HG02852 (cell line): ENCODE results near the gene C20orf96.

Experiments
- ATAC-seq: cut with Tn5 transposase; IDR thresholded peaks from one replicate; pipeline ENCODE4 v1.9.1; 2021; ENCODE audit warnings: mild to moderate bottlenecking, moderate library complexity; ENCODE audit not compliant: unreplicated experiment

Gene C20orf96

DNA sequence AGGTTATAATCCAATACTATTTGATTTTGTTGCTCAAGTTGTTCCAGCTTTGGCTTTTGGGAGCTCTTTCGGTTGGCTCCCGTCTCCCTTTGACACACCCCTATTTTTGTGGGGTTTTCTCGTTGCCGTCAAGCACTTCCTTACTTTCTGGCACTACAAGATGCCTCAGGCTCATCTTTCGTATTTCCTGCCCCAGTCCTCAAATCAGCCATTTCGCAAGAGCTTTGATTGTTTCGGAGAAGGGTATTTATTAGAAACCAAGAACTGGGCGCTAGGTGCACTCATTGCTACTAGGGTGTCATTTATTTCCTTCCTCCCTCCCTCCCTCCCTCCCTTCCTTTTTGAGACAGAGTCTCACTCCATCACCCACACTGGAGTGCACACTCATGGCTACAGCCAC lies 21.5 kb upstream of the C20orf96 start:
- no peak for ATAC-seq

DNA sequence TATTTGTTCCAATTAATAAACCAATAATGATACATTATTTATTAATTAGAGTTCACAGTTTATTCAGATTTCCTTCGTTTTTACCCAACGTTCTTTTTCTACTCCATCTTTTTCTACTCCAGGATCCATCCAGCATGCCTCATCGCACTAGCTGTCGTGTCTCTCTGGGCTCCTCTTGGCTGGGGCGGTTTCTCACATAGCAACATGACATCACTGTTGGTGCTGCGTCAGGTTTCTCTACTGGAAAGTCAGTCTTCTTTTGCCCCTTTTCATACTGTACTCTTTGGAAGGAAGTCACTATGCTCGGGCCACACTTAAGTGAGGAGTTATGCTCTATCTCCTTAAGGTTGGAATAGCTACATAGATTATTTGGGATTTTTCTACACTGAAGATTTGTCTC lies 21.1 kb upstream of the C20orf96 start:
- no peak for ATAC-seq

DNA sequence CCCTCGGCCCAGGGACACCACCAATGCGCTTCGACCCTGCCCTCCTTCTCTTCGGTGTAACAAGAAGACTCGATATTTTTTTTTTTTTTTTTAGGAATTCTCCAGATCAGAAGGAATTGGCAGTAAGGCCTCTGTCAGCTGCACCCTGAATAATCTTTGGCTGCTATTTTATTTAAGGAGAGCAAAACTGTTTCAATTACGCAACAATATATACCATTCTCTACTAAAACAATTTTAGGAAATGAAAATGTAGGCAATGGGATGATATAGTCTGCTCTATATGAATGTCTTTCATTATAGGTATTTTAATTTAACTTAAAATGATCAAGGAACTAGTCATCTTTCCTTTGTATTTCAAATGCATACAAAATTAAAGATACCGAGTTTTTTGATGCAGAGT lies 20.1 kb upstream of the C20orf96 start:
- ATAC-seq: no peak

DNA sequence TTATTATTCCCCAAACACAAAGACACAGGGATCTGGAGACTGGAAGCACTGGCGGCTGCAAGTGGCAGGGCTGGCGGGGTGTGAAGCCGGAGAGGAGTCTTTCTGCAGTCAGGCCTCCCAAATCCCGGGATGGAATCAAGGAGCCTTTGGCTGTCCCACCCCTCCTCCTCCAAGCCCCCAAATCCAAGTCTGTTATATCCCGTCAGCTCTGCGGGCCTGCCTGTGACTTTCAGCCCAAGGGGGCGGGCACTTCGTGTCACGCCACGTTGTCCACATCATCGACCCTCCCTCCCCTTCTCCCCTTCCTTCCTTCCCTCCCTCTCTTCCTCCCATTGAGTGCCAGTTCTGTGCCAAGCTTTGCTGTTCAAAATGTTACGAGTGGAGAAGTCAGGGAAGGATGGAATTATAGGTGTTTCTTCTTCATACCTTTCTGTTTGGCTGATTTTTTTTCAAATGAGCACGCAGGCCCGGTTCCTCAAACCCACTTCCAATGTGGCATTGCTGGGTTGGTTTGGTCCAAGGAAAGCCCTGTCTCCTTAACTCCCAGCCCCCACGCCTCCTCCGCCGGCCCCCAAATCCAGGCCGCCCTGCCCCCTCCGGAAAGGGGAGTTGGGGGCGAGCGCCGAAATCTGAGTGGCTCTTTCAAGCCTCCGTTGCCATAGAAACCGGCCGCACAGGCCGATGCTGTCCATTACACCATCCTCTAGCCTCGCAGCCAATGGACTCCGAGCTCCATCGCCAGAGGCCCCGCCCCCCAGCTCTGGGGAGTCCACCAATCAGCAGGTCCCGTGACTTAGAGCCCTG lies 19.5 kb upstream of the C20orf96 start:
- ATAC-seq: peak; percentile 100

DNA sequence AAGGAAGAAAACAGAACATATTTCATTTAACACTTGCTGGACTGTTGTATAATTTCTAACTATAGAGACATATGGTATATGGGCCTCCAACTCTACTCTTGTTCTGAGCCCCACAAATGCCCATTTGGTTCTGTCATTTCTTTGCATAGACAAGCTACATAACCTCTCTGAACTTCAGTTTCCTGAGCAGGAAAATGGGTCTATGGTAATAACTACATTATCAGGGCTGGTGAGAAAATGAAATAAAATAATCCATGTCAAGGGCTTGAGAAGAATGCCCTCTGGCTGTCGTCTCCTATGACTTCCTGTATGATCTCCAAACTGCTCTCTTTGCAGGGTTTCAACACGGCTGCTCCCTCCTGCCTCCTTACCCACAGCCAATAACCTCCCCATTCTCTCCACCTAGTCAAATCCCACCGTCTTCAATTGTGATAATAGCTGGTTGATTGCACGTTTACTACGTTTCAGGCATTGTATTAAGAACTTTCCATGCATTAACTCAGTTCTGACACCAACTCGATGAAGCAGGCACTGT lies 18.8 kb upstream of the C20orf96 start:
- ATAC-seq: no peak

DNA sequence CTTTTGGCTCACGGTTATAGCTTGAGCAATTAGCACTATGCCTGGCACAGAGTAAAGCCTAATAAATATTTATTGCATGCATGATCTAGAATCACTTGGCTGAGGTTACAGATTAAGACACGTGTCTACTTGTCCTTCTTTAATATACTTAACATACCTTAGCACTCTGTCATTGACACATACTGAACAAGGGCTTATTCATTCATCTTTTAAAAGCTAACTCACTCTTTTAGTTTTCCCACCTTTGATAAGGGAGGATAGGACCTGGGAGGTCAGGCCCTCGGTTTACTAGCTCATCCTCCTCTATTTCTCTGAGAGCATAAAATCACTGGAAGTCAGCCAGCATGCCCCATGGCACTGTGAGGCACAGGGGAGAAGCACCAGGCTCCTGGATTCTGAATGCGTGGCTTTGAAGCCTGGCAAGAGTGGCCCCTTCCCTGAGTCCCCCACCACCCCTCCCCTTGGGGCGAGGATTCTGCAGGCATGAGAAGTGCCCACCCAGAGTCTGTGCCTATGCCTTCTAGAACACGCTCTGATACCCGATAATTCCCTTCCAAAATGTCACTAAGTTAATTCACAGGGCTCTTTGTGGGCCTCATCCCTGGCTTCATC lies 18.0 kb upstream of the C20orf96 start:
- no peak for ATAC-seq

DNA sequence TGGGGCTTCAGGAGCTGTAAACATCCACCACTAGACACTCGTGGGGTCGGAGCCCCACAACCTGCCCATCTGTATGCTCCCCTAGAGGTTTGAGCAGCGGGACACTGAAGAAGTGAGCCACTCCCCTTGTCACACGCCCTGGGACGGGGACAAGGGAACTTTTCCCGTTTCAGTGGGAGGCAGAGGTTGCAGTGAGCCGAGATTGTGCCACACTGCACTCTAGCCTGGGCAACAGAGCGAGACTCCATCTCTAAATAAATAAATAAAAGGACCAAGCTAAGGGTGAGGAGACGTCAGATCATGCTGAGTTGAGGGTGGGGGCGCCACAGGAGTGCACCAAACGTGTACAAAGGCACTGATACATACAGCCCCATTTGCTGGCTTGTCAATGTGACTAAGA lies 15.2 kb upstream of the C20orf96 start:
- ATAC-seq: no peak

DNA sequence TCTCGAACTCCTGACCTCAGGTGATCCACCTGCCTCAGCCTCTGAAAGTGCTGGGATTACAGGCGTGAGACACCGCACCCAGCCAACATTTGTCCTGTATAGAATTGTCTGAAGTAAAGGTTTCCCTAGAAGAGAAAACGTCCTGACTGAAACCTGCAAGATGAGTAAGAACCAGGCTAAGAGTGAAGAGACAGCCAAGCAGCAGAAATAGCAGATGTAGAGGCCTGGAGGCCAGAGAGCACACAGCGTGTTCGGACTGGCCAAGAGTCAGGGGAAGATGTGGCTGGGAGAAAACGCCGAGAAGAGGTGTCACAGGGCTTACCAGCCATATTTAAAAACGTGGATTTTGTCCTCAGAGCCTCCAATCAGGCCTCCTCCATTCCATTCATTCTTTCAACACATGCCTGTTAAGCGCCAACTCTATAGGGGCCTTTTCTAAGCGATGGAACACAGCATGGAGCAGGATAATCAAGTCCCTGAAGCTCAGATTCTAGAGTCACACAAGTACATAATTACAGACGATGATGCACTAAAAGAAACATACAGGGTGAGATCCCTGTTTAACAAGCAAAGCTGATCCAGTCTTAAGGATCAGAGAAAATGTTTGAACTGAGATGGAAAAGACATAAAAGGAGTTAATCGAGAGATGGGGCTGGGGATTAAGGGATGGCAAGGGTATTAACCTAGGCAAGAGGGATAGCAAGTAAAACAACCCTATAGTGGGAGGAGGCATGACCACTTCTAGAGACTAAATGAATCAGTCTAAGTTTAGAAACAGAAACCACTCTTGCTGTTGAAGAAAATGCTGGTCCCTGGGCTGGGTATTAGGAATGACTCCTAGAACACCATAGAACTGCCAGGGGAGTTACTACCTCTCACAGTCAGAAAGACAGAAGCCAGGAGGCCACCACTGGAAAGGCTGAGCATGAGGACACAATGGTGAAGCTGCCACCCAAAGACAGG lies 11.6 kb upstream of the C20orf96 start:
- ATAC-seq: no peak

DNA sequence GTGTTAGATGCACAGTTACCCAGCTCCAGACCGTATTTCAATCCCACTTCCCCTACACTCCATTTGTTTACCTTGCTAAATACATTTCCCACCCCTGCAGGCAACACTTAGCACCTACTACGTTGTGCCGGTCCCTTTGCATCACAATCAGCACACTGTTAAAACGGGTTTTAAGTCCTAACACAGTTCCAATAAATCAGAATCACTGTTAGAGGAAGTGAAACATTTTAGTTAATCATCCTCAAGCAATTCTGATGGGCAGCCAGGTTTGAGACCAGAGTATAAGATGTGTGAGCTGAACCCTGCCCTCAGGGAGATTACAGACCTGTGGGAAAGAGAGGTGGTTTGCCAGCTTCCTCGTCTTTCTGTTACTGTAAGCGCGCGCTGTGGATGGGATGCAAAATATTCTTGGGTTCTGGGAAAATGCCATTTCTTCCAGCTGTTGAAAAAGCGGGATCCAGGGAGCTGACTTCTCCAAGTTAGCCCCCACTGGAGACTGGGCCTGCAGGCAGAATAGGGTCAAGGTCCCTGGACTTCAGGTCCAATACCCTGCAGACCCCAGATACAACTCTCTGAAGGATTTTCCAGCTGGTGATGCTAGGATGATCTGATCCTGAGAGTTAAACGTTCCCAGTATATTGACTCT lies 9.9 kb upstream of the C20orf96 start:
- ATAC-seq: no peak

DNA sequence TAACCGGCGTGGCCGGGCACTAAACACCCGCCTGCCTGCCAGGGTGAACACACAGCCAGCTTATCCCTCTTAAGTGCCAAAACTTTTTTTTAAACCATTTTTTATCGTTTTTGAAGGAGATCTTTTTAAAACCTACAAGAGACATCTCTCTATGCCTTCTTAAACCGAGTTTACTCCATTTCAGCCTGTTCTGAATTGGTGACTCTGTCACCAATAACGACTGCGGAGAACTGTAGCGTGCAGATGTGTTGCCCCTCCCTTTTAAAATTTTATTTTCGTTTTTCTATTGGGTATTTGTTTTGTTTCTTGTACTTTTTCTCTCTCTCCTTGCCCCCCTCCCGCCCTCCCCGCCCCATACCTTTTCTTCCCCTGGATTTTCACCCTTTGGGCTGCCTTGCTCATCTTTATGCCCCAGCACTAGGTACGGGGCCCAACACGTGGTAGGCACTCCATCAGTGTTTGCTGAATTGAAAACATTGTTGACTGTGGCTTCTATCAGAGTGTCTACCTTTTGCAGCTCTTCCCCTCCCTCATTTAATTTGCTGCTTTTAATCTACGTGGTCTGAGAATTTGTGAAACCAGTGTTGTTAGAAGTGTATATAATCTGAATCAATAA lies 8.3 kb upstream of the C20orf96 start:
- no peak for ATAC-seq

DNA sequence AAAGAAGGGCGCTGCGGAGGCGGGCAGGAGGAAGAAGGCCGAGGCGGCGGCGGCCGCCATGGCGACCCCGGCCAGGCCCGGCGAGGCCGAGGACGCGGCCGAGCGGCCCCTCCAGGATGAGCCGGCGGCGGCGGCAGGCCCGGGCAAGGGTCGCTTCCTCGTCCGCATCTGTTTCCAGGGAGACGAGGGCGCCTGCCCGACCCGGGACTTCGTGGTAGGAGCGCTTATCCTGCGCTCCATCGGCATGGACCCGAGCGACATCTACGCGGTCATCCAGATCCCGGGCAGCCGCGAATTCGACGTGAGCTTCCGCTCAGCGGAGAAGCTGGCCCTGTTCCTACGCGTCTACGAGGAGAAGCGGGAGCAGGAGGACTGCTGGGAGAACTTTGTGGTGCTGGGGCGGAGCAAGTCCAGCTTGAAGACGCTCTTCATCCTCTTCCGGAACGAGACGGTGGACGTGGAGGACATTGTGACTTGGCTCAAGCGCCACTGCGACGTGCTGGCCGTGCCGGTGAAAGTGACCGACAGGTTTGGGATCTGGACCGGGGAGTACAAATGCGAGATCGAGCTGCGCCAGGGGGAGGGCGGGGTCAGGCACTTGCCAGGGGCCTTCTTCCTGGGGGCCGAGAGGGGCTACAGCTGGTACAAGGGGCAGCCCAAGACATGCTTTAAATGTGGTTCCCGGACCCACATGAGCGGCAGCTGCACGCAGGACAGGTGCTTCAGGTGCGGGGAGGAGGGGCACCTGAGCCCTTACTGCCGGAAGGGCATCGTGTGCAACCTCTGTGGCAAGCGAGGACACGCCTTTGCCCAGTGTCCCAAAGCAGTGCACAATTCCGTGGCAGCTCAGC lies 7.6 kb upstream of the C20orf96 start:
- peak; percentile 27 for ATAC-seq

DNA sequence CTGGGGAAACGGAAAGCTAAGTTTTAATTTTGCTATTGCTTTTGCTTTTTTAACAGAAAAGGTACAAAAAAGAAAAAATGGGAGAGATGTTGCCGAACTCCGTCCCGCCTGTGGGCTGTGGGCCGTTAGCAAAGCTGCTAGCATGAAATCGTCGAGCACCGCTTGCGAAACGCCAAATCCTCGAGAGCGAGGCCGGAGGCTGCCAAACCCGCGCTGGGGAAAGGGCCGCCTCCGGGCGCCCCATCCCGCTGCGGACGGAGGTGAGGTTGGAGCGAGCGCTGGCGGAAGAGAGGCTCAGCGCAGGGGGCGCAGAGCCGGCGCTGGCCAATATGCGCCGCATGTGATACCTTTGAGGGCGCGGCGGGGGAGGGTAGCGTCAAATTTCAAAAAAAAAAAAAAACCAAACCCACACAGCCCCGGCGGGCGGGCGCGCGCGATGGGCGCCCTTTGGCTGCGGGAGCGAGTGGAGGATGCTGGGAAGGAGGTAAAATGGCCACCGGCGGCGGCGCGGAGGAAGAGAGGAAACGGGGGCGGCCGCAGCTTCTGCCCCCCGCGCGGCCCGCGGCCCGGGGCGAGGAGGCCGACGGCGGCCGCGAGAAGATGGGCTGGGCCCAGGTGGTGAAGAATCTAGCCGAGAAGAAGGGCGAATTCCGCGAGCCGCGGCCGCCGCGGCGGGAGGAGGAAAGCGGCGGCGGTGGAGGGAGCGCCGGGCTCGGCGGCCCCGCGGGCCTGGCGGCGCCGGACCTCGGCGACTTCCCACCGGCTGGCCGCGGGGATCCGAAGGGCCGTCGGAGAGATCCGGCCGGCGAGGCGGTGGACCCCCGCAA lies 6.8 kb upstream of the C20orf96 start, which contains the start of gene ZCCHC3:
Gene ZCCHC3 (plus strand): TSS at position 473 of the 827 bp plus-strand sequence. CDS start 17 bp downstream, at position 490.
- peak; percentile 78 for ATAC-seq

DNA sequence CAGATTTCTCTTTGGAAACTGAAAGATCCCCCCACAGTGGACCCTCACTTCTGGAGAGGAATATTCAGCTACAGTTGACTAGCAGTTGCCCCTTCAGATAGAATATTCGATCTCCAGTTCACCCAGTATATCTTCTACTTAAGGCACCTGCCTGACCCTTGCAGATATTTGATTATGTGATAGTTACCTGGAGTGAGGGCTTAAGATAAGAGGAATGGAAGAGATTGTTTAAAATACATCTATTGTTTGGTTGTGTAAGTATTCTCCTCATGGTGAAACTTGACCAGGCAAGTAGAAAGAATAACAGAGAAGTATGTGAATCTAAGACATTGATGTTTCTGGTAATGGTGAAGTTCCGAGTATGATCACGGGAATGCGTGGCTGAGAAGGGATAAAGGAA lies 5.3 kb upstream of the C20orf96 start:
- ATAC-seq: no peak

DNA sequence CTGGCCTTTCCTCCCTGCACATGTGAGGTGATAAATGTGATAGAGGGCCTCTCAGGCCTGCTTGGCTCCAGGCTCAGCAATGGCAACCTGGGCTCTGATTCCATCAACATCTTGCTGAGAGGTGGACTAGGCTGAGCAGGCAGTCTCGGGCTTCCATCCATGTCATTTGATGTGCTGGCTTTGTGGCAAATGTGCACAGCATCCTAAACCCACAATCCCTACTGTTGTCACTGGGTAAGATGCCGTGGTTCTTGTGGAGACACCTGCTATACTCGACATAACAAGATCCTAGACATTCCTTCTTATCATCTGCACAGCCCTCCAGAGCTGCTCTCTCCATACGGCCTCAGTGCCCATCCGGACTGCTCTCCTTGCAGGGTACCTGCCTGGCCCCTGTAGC lies 4.1 kb upstream of the C20orf96 start:
- no peak for ATAC-seq

DNA sequence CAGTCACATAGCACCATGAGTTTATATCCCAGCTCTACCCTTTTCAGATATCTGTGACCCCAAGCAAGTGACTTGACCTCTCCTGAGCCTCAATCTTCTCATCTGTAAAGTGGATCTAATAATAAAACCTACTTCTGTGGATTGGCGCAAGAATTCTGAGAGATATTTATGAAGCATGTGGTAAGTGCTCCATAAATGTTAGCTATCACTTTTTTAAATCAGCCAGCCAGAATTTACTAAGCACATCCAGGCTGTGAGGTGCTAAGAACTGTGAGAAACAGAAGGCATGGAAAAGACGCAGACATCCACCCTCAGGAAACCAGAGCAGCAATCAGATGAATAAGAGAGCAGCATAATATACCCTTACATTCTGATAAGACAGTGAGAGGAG lies 862 bp downstream of the C20orf96 start:
- ATAC-seq: peak; percentile 11

DNA sequence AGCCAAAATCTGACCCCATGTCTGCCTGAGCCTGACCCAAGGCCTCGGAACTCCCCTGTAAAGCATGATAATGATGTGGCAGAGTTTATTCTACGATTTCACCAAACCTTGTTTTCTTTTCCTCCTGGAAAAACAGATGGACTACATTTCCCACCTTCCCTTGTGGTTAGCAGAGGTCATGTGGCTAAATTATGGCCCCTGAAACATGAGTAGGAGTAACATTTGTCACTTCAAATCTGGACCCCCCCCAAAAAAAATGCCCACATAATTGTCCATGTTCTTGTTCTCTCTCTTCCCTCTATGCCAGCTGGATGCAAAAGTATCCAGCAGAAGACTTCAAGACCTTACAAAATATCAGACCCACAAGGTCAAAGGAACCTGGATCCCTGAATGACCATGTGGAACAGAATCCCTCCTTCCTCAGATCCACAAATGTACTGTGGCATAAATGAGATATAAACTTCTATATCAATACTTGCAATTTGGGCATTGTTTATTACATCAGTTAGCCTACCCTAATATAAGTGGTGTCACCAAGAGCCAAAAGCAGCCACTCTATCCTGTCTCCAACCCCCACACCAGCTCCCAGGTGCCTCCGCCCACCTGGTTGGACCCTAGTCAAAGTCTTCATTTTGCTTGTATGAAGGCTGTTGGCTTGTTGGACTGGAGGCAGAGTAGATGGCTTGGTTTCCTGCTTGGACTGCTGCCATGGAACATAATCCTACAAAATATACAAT lies 1.4 kb downstream of the C20orf96 start:
- ATAC-seq: no peak

DNA sequence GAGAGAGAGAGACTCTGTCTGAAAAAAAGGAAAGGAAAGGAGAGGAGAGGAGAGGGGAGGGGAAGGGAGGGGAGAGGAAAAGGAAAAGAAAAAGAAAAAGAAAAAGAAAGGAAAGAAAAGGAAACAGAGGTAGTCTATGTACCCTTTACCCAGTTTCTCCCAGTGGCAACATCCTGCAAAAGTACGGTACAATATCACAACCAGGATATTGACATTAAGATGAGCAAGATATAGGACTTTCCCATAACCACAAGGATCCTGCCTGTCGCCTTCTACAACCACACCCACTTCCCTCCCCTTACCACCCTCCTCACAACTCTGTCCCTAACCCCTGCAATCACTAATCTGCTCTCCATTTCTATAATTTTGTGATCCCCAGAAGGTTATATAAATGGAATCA lies 4.0 kb downstream of the C20orf96 start:
- ATAC-seq: no peak

DNA sequence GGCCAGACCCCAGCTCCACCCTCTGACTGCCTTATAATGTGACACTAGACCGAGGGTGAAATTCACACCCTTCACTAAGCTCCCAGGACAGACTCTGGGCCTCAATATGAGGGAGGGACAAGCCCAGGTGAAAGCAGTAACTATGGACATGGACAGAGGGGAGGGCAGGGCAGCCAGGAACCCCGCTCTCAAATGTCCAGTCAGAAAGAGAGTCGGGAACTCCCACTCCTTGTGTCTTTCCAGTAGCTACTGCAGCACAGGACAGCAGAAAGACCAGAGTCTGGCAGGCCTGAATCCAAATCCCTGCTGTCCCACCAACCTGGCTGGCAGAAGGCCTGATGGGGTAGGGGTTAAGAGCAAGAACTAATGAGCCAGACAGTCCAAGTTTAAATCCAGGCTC lies 6.4 kb downstream of the C20orf96 start:
- ATAC-seq: no peak
